Ishikawa (cell line): Measurements from ENCODE around the gene ACAD9.
A peak's percentile ranks its signal among the peaks of the same experiment; 100 is the strongest.

Experiments used
- CEBPB ChIP-seq: IDR thresholded peaks from 2 replicates; pipeline ENCODE4 v1.6.1; 2012
- CREB1 ChIP-seq: IDR thresholded peaks from 2 replicates; pipeline ENCODE4 v1.6.1; 2012; ENCODE audit warnings: low read depth
- EGR1 ChIP-seq: IDR thresholded peaks from 2 replicates; pipeline ENCODE4 v1.6.1; 2012
- EP300 ChIP-seq: IDR thresholded peaks from 2 replicates; pipeline ENCODE4 v1.6.1; 2012; ENCODE audit warnings: borderline replicate concordance
- FOXM1 ChIP-seq: IDR thresholded peaks from 2 replicates; pipeline ENCODE4 v1.6.1; 2012; ENCODE audit warnings: low read depth, borderline replicate concordance
- MAX ChIP-seq: IDR thresholded peaks from 2 replicates; pipeline ENCODE4 v1.6.1; 2012
- RAD21 ChIP-seq: IDR thresholded peaks from 2 replicates; pipeline ENCODE4 v1.6.1; 2012; ENCODE audit warnings: low read depth
- REST ChIP-seq: IDR thresholded peaks from 2 replicates; pipeline ENCODE4 v1.6.1; 2012; ENCODE audit warnings: low read depth, mild to moderate bottlenecking
- TAF1 ChIP-seq: IDR thresholded peaks from 2 replicates; pipeline ENCODE4 v1.6.1; 2012; ENCODE audit warnings: low read depth, mild to moderate bottlenecking
- TCF12 ChIP-seq: IDR thresholded peaks from 2 replicates; pipeline ENCODE4 v1.6.1; 2012; ENCODE audit warnings: low read depth
- TEAD4 ChIP-seq: IDR thresholded peaks from 2 replicates; pipeline ENCODE4 v1.6.1; 2012
- USF1 ChIP-seq: IDR thresholded peaks from 2 replicates; pipeline ENCODE4 v1.6.1; 2012
- YY1 ChIP-seq: IDR thresholded peaks from 2 replicates; pipeline ENCODE4 v1.6.1; 2012; ENCODE audit warnings: low read depth
- ZBTB7A ChIP-seq: IDR thresholded peaks from 2 replicates; pipeline ENCODE4 v1.6.1; 2012; ENCODE audit warnings: low read depth

ACAD9 gene

DNA sequence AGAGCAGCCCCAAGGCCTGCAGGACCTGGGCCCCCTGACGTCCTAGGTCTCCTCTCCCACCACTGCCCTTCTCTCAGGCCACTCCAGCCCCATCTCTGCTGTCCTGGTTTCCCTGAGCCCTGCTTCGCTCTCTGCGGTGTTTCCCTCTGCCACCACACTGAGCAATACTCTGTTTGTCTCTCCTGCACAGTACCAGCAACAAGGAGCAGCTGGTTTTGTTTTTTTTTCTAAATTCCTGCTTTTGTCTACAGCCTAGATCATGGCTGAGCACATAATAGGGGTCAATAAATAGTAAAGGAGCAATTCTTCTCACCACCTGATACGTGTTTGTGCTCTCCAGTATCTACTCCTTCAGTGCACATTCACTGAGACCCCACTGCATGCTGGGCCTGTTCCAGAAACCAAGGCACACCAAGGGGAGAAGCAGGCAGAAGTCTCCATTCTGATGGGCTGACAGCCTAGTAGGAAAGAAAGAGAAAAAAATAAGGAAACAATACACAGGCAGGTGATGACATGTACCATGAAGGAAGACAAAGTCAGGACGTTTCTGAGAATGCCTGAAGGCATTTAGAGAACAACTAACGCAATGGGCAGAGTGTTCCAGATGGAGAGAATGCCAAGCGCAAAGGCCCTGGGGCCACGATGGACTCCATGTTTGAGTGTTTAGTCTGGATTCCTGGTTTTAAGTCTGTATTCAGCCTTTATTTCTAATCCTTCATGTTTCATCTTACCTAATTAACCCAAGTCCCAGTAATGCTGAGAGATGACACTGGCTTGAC lies 6.0 kb upstream of the ACAD9 start:
- TF ChIP-seq TCF12 (no peak), CREB1 (no peak), CEBPB (no peak), FOXM1 (no peak), TEAD4 (no peak), EGR1 (no peak), TAF1 (no peak), MAX (no peak), RAD21 (no peak)

- TF ChIP-seq ZBTB7A, result no peak
Observed at GRCh38 chr3:128874481-128875180, 4.8 kb upstream of the ACAD9 start.

DNA sequence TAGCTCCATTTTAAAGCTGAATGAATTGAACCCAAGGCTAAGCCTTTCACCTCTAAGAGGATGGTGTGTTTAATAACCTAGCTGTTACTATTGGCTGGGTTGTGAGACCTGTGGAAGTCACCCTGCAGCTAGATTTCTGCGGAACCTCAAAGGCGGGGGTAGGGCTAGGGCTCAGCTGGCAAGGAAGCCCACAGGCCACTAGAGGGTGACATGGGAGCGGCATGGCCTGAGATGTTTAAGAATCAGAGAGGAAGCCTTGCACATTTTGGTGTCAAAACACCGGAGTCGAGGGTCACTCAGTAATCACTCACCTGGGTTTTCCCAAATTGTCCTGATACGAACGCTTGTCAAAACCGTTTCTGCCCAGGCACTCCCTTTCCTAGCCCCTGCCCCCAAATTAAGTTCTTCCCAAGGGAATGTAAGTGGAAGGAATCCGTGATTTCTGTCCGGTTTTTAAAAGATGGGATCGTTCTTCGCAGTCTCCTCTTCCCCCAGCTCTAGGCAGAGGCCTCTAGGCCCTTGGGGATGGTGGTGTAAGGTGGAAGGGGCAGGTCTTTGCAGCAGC lies 3.8 kb upstream of the ACAD9 start:
- TF ChIP-seq ZBTB7A, result no peak
- no peak for TF ChIP-seq TAF1
- peak; percentile 44 for TF ChIP-seq RAD21
- no peak for TF ChIP-seq TCF12
- TF ChIP-seq REST, result no peak

GRCh38 chr3:128878011-128878457 lies 1.4 kb upstream of the ACAD9 start:
- TF ChIP-seq REST (no peak), TAF1 (no peak)

- no peak for TF ChIP-seq EP300
- TF ChIP-seq CEBPB, result no peak
- no peak for TF ChIP-seq TCF12
- no peak for TF ChIP-seq CREB1
- TF ChIP-seq RAD21, result no peak
- TF ChIP-seq YY1, result no peak
- no peak for TF ChIP-seq USF1
- no peak for TF ChIP-seq TAF1
- no peak for TF ChIP-seq MAX
- no peak for TF ChIP-seq ZBTB7A
- TF ChIP-seq EGR1, result no peak
- TF ChIP-seq REST, result no peak
- TF ChIP-seq FOXM1, result no peak
- TF ChIP-seq TEAD4, result no peak
Observed at GRCh38 chr3:128878556-128879124, 780 bp upstream of the ACAD9 start.
